ENCODE data around the gene AGBL4.

- no peak for TF ChIP-seq EZH2 (IDR thresholded peaks at IDR 0.05; ENCODE audit: insufficient read depth, poor library complexity, severe bottlenecking)
- no peak for TF ChIP-seq EZH2phosphoT487 (IDR thresholded peaks at IDR 0.05; ENCODE audit: insufficient read depth, low read depth)
Measured at GRCh38 chr1:48665708-48666407, 1357.9 kb downstream of the AGBL4 start.

Data from GM23248 (cell line).